ENCODE measurements around the gene CDC6.

Gene CDC6

DNA sequence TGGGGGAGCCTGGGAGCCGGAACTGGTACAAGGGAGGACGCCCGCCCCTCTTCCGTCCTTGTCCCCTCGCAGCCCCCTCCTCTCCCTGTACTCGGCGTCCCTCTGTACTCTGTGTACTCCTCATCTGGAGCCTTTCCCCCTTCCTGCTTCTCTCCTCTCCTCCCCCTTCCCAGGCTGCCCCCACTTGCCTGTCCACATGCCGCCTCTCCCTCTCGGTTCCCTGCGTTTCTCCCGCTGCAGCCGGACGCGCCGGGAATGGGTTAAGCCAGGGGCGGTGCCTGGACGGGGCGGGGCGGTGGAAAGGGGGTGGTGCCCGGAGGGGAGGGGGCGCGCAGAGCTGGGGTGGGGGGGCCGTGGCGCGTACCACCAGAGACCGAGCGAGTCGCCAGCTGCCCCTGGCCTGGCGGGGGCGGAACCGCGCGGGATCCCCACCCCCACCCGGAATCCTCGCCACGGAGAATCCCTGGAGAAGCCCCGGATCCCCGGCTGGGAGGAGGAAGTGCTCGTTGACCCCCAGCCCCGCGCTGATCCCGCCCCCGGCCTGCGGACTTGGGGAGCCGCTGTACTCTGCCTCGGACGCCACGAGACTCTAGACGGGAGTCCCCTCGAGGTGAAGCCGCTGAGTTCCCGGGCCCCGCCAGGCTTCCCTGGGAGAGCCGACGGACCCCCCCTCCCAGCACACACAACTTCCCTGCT, 54.3 kb downstream of the CDC6 start:
- peak; percentile 26 for DNase-seq

DNA sequence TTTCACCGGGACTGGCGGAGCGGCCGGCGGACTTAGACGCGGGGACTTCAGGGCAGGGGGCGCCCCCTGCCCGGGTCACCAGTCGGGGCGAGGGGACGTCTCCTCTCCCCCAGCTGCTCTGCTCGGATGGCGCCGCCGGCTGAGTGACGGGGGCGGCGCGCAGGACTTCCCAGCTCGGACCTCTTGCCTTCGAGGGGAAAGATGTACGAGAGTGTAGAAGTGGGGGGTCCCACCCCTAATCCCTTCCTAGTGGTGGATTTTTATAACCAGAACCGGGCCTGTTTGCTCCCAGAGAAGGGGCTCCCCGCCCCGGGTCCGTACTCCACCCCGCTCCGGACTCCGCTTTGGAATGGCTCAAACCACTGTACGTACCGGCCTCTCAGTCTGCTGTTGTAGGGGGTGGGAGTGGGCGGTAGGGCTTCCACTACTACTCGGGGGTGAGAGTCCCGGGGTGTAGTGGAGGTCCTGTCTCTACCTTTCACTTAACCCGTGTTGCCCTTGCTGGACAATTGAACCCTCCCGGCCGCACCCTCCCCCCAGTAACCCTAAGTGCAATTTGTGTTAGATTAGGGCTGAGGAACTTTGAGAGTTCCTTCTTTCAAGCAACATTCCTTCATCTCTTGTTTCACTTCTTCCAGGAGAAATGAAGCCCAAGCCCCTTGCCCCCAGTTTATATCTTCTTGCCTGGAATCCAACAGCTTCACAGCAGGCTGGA, 55.0 kb downstream of the CDC6 start:
- no peak for DNase-seq

DNA sequence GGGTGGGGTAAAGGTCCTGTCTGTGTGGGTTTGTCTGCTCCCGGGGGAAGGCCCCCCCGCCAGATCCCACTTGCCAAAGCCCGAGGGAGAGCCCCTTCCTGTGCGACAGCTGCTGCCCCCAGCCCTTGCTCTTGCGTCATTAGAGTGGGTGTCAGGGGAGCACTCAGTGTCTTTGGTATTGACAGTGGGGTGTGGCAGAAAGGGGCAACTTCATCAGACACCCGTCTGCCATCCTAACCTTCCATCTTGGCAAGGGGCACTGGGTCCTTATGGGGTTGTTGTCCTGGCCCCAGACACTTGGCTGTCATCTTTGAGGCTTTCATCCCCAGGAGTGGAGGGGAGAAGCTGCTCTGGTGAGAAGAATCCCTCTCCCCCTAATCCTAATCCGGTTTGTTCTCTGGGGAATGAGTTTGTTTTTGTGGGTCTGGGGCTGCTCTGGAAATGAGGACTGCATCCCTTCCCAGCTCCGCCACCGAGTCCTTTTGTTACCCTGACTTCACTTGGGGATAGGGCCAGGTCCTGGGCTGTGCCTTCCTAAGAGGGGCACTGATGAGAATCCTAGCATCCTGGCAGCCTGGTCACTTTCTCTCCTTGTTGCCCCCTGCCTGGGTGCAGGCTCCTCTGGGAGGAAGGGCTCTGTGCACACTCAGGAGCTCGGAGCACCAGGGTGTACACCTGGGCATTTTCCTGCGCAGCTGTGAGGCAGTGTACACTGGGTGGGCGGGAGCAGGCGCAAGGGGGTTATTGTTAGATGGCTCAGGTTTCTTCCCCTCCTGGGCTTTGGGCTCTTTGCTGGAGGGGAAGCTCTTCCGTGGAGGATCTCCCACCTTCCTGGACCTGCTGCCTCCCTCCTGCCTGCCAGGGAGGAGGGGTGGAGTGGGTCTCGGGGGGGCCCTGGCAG, 55.8 kb downstream of the CDC6 start:
- no peak for DNase-seq

DNA sequence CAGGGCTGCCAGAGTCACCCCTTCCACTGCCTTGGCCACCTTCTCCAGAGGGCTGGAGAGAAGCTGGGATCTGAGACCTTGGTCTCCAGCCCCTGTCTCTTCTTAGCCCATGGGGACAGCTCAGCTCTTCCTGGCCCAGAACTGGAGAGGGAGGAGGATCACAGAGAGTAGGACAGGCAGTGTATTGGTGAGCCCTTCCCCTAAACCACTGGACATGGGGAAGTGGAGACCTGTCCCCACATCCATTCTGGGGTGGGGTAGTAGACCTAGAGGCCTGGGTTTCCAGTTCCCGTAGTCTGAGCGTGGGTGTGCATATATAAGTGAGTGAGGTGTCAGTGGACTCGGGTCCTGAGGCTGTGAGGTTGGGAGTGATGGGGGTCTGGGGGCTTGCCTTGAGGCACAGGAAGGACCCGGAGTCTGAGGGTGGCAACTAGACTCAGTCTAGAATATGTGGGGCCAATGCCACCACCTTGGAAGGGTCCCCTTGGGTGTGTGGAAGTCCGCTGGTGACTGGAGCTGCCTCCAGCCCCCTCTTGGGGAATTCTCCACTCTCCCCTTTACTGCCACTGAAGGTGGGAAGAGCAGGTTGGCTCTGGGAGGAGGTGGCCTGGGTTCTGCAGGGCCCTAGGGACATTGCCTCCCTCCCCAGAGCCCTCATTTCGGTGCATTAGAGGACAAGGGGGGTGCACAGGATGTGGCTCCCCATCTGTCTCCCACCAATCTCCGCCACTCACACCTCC, 56.9 kb downstream of the CDC6 start:
- no peak for DNase-seq

DNA sequence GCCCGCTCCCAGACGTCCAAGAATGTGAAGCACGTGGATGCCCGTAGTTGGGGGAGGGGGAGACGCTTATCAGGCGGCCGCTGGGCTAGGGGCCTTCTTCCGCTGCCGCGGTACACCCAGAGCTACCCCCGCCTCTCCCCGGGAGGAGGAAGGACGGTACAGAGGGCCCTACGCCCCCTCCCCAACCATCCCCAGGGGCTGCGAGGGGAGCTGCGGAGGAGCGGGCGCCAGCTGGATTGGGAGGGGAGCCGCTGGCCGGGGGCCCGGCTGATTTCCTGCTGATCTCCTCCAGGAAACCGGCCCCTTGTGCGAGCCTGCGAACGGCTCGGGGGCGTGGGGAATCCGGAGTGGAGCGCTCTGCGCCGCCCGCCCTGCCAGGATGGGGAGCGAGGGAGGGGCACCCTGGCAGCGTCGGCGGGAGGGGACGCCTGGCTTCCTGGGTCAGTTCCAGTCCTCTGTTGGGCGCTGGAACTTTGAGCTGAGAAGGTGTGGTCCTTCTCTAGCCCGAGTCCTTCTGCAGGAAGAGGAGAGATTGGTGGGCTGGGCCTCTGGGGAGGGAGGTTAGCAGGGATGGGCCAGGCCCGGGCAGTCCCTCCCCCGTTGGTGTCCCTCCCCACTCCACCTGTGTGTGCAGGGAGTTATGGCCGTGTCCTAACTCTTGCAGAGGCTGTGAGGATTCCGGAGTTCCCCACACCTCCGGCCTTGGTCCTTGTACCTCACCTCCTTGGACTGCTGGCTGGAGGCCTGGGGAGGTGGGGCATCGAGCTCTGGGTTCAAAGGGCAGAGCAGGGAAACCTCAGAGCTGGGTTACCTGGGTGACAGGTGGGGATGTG, 57.7 kb downstream of the CDC6 start:
- DNase-seq: peak; percentile 24

DNA sequence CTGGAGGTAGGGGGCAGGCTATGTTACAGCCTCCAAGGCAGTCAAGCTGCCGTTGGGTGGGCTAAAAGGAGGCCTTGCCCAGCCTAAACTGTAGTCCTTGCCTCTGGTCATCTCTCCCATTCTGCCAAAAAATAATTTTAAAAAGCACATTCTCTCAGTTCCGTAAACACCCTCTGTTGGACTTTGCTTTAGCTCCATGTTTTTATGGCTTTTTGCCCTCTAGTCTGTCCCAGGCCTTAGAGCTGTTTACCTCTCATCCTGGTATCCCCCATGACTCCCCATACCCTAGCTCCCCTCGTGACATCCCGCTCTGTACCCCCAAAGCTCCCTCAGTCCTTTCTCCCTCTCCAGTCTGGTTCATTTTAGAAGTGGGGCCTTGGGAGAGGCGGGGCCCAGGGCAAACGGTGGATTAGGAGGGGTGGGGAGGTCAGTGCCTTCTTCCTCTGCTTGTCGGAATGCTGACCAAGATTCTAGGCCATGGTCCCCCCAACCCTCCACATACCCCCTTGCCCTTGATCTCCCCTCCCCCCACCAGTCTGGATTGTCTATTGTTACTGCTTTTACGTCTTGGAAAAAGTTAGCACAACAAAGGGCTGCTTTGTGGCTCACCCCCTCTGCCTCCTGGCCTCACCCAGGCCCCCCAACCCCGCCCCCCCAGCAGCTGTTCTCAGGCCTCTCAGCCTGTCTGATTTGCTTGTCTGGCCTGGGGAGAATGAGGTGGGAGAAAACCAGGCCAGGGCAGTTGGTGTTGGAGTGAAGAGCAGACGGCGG, 58.5 kb downstream of the CDC6 start:
- DNase-seq: no peak

DNA sequence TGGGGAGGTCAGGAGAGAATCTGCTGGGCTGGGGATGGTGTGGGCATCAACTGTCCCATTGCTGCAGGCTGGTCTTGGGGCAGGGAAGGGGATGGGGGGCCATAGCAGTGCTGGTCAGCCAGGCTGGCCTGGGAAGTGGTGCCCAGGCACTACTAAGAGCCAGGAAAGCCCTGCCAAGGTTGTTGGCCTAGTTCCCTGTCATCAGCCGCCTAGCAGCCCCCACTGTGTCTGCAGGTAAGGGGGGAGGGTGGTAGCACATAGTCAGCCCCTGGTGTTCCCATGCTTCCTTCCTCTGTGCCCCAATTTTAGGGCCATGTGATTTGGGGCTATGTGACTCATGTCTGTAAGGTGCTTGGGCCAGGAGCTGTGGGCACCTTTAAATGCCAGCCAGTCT, 59.1 kb downstream of the CDC6 start:
- DNase-seq: no peak

DNA sequence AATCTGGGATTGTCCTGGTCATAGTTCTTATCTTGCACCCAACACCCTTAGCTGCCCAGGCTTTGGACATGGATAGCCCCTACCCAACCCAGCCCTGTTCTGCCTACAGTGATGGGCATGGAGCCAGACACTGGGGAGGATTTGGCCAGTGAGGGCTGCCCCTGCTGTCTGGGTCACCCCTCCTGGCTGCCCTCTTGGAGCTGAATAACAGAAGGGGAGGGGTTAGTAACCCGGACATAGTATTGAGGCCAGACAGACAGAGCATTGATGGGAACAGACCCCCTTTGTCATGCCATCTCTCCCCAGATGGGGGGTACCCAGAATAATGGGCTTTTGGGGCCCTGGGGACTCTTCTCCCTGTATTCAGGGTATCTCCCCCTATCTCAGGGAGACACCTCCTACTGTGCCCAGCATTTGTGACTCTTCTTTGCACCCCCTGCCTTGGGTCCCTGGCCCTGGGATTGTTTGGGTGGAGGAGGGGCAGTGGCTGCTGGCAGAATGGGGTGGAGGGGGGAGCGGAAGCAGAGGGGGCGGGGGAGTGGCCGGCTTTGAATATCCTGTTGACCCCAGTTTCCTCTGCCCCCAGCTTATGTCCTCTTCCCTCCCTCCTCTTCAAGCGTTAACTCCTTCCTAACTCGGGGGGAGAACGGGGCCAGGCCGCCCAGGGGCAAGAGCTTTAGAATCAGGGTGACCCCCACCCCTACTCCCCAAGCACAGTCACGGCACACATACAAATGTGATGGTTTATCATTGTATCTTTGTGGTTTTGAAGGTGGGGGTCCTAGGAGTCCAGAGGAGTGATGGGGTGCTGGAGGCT, 59.8 kb downstream of the CDC6 start:
- no peak for DNase-seq

DNA sequence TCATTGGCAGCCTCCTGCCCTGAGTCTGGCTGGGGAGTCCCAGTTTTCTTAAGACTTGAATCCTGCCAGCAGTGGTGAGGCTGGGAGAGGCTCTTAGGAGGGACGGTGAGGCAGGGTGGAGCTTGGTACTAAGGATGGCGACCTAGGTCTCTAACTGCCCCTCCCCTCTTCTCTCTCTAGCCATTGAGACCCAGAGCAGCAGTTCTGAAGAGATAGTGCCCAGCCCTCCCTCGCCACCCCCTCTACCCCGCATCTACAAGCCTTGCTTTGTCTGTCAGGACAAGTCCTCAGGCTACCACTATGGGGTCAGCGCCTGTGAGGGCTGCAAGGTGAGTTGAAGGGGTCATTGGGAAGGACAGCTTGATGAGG, 60.4 kb downstream of the CDC6 start:
- no peak for DNase-seq

DNA sequence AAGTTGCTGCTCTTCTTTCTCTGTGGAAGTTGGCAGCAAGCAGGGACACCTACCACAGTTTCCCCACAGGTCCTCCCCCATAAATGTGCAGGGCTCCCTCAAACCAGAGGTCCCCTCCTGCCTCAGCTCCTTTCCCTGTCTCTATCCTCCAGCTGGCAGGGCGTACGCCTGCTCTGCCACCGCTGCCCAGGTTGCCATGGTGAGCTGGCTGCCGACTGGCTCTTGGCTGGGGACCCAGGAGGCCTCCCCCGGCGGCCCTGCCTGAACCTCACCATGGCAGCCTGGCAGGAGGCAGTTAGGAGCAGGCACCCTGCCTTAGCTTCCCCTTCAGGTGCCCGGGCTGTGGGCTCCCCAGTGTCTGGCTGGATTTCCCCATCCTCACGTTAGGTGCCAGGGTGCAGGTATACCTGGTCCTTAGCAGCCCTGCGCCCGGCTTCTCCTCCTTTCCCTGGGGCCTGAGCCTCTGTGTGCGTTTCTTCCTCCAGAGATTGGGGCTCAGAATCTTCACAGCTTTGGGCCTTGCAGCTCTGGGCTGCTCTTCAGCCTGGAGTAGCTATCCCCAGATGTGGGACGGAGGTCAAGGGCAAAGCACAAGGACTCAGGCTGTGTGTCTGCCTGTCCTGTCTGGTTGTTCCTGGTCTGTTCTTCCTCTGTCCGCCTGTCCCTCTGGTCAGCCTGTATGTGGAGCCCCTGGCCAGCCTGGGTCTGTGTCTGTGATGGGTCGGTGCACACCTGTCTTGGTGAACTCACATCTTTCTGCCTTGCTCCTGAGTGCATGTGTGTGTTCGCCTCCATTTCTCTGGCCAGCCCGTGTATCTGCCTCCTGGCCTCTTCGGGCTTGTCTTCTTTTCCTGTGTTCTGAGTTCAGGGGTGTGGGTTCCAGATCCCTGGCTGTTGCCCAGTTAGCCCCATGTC, 61.1 kb downstream of the CDC6 start:
- DNase-seq: no peak

DNA sequence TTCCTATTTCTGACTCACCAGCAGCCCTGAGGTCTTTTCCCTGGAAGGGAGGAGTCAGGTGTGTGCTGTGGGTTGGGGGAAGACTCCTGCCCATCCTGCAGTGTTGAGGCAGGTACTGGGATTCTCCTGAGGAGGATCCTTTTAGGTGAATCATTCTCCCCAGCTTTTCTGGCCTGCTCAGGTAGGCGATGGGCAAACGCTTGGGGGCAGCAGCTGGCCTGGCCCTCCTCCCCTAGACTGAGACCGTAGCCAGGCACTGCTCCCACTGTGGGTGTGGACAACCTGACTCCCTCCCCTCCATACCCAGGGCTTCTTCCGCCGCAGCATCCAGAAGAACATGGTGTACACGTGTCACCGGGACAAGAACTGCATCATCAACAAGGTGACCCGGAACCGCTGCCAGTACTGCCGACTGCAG, 61.8 kb downstream of the CDC6 start:
- no peak for DNase-seq

DNA sequence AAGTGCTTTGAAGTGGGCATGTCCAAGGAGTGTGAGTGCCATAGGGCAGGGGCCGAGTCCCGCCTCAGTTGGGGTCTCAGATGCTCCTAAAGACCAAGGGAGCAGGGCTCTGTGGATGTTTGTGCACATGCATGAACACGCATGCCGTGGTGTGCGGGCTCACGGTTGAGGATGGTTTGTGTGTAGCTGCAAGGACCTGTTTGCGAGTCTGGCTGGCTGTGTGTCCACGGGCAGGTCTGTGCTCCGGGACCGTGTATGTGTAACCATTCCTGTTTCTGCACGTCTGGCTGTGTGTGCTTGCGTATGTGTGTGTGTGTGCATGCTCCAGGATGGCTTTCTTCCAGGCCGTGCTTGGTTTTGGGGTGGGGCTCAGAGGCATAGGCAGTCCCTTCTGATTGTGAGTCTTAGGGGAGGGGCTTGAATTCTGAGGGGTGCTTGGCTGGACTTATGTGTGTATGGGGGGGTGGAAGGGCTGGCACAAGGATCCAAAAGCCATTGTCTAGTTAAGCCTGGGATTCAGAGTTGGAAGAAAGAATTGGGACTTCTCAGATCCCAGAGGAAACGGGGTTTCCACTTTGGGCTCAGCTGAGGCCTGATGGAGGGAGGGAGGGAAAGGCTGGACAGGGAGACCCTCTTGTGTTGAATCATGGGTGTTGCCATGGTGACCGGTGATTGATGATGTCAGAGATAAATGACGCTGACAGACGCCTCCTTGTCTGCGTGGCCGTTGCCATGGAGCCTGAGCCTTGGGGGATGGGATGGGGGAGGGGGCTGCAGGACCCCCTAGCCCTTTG, 62.4 kb downstream of the CDC6 start:
- DNase-seq: no peak

DNA sequence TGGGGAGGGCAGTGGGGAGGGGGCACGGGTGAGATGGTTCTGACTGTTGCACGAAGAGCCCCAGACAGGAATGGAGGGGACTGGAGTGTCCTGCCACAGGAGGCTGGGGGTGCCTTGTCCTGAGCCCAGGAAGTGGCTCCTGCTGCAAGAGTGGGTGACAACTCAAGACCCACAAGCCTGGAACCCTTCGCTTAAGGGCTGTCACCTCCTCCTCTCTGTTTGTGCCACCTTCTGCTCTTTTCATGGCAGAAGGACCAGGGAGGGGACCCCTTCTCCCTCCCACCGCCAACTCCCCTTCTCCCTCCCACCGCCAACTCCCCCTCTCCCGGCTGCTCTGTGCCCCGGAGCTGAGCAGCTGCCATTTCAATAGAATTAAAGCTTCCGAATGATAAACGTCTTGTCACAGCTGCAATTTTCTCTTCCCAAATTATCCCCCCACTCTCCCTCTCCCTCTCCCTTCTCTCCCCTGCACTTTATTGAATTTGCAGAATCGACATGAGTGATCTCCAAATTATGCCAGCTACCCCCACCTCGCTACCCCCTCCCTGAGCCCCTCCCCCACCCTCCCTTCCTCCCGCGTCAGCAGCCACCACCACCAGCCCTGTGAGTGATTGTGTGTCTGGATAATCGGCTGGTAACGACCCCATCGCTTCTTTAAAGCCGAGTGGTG, 63.1 kb downstream of the CDC6 start:
- no peak for DNase-seq

DNA sequence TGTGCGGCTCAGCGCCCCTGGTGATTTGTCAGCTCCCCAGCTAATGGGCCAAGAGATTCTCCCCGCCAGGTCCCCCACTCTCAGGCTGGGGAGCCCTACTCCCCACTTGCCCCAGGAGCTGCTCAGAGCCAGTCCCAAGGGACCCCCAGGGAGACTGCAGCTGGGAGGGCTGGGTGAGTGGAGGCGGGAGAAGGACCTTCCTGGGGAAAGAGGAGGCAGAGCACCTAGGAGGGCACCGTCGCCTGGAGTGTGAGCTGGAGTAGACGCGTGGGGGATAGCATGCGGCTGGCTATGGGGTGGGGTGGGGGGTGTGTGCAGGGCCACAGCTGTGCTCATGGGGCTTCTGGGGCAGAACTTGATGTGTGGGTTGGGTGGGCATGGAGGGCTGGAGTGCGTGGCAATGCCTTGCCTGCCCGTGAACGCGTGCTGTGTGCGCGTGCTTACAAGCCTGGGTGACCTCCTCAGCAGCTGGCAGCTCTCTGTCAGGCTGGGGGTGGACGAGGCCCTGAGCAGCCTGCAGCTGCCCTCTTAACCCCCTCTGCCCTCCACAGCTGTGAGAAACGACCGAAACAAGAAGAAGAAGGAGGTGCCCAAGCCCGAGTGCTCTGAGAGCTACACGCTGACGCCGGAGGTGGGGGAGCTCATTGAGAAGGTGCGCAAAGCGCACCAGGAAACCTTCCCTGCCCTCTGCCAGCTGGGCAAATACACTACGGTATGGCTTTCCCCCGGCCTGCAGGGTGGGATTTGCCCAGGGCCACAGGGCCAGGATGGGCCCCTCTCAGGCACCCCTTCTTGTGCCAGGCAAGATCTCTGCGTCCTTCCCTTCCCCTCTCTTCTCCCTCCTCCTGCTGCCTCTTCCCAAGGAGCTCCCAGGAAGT, 63.9 kb downstream of the CDC6 start:
- DNase-seq: no peak

DNA sequence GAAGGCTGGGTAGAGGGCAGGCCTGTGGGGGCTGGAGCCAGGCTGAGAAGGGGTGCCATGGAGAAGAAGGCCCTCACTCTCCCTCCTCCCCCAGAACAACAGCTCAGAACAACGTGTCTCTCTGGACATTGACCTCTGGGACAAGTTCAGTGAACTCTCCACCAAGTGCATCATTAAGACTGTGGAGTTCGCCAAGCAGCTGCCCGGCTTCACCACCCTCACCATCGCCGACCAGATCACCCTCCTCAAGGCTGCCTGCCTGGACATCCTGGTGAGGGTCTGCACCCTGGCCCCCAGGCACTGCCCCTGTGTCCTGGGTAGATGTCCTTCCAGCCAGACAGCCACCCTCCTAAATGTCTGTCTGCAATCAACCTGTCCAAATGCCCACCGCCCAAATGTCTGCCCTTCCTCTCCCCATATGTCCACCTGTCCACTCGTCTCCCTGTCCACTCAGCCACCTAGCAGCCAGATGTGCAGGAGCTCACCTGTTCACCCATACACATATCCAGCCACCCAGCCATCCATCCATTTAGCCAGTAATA, 64.6 kb downstream of the CDC6 start:
- DNase-seq: no peak

DNA sequence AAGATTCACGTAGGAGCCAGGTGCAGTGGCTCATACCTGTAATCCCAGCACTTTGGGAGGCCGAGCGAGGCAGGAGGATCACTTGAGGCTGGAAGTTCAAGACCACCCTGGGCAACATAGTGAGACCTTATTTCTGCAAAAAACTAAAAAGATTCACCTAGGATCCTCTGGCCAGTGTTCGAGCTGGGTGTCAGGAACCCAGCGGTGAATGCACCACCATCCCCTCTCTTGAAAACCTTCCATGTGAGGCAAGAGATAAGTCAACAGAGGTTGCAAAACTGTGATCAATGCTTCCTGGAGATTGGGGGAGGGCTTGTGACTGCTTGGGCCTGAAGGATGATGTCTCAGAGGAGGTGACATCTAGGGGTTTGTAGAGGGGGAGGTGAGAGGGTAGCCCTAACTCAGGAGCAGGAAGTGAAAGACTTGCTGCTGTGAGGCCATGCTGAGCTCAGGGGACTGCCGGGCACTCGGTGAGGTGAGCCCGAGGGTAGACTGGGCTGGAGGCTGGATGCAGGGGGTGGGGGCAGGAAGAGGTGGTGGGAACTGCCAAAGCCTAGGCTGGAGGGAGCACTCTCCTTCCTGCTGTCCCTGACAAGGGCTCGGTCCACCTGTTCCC, 65.2 kb downstream of the CDC6 start:
- DNase-seq: no peak

Measured in effector CD8-positive, alpha-beta T cell (primary cell).